Subcutaneous abdominal adipose tissue (tissue), 5 donors: ENCODE measurements around the gene SHH.
"Not testable (repeated sequence)": the region's sequence is repeated elsewhere in the genome, so short reads cannot be mapped to it uniquely, and the experiment has no call there.

Experiments
- H3K27ac ChIP-seq: one replicate; pipeline ENCODE4 v1.7.0; 2013; ENCODE audit warnings: low read depth, mild to moderate bottlenecking, inconsistent platforms, low read length, moderate library complexity
- H3K27me3 ChIP-seq, 5 donors: one replicate each; pipeline ENCODE4 v1.7.0; 2013; ENCODE audit warnings: low read length in 5 of 5, inconsistent platforms in 1 of 5; ENCODE audit not compliant: control insufficient read depth in 5 of 5, insufficient read depth in 4 of 5
- H3K36me3 ChIP-seq, 5 donors: one replicate each; pipeline ENCODE4 v1.7.0; 2013; ENCODE audit warnings: low read length in 5 of 5; ENCODE audit not compliant: control insufficient read depth in 5 of 5, insufficient read depth in 5 of 5
- H3K4me1 ChIP-seq, 5 donors: one replicate each; pipeline ENCODE4 v1.7.0; 2013; ENCODE audit warnings: low read length in 5 of 5, mild to moderate bottlenecking in 3 of 5, moderate library complexity in 1 of 5; ENCODE audit not compliant: control insufficient read depth in 5 of 5, insufficient read depth in 5 of 5
- H3K4me3 ChIP-seq, 5 donors: one replicate each; pipeline ENCODE4 v1.7.0; 2013; ENCODE audit warnings: low read length in 5 of 5, low read depth in 1 of 5
- H3K9ac ChIP-seq, 5 donors: one replicate each; pipeline ENCODE4 v1.7.0; 2013; ENCODE audit warnings: low read length in 5 of 5, mild to moderate bottlenecking in 4 of 5, moderate library complexity in 3 of 5
- H3K9me3 ChIP-seq, 5 donors: one replicate each; pipeline ENCODE4 v1.7.0; 2013; ENCODE audit warnings: low read length in 5 of 5; ENCODE audit not compliant: control insufficient read depth in 5 of 5
- donor health status: healthy.
- donor health status: healthy.
- donor health status: healthy.
- donor health status: healthy.
- donor health status: healthy.

SHH gene

DNA sequence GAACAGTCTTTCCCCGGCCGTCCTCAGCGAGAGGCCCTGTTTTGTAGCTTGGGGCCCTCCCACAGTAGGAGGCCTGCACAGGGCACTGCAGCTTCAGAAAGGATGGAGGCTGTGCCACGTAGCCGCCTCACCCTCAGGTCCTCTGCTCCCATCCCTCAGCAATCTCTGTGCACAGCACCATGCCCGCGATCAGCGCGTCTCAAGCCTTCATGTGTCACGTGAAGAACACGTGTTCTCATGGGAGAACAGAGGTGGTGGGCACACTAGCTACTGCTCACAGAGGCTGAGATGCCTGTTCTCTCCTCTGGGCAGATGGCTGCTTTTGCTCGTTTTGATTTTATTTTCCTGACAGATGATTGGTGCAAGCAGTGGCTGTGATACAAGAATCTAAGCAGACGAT, 8.5 kb upstream of the SHH start:
- H3K27me3 ChIP-seq: peaks cover 18 to 27% (median 26%) of the 10 kb centered on the region in 5 donors
- H3K4me3 ChIP-seq: no peak overlapping the region
- no peak overlapping the region for H3K27ac ChIP-seq
- no peaks in the 10 kb centered on the region for H3K36me3 ChIP-seq
- no peak overlapping the region for H3K9ac ChIP-seq
- H3K9me3 ChIP-seq: peaks cover 0 to 6% (median 0%) of the 10 kb centered on the region in 5 donors
- H3K4me1 ChIP-seq: peaks cover 0 to 6% (median 3%) of the 10 kb centered on the region in 5 donors

DNA sequence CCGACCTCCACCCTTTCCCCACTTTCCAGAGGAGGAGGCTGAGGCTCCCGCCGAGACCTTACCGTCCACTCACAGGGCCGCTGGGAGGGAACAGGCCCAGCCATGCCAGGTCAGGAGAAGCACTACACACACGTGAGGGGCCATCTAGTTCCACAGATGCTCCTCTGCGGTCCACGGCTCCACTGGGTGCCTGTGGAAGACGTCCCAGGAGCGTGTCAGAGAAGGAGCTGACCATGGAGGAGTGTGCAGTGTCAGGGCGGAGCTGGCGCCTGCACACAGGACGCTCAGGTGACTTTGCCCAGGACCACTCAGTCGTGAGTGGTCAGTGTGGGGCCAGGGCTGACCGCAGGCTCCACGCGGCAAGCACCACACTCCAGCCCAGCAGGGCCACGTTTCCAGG, 8.0 kb upstream of the SHH start:
- H3K27me3 ChIP-seq: peaks cover 18 to 31% (median 29%) of the 10 kb centered on the region in 5 donors
- H3K27ac ChIP-seq: no peak overlapping the region

DNA sequence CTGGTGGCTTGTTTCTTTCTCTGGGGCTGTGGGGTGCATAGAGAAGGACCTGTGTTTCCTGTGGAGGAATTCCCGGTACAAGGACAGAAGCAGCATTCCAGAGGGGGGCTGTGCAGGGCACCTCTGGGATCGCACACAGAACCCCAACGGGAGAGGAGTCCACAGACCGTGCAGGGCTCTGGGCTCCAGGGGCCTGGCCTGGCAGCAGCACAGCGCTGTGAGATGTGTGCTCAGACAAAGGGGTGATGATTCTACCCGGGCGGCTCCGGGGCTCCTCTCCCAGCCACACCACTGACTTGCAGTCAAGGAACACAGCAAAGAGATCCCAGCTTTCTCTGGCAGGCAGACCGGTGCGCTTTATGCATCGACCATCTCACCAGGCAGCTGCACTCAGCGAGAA, 6.9 kb upstream of the SHH start:
- no peaks in the 10 kb centered on the region for H3K36me3 ChIP-seq
- no peak overlapping the region for H3K27ac ChIP-seq
- no peak overlapping the region for H3K4me3 ChIP-seq
- peaks cover 0 to 6% (median 3%) of the 10 kb centered on the region in 5 donors for H3K4me1 ChIP-seq
- H3K27me3 ChIP-seq: peaks cover 22 to 38% (median 29%) of the 10 kb centered on the region in 5 donors
- peaks cover 0 to 6% (median 0%) of the 10 kb centered on the region in 5 donors for H3K9me3 ChIP-seq
- H3K9ac ChIP-seq: no peak overlapping the region

More for the DNA sequence above, 8.0 kb upstream of the SHH start:
- peaks cover 0 to 6% (median 0%) of the 10 kb centered on the region in 5 donors for H3K9me3 ChIP-seq
- H3K4me1 ChIP-seq: peaks cover 0 to 6% (median 3%) of the 10 kb centered on the region in 5 donors
- no peak overlapping the region for H3K9ac ChIP-seq
- no peaks in the 10 kb centered on the region for H3K36me3 ChIP-seq
- no peak overlapping the region for H3K4me3 ChIP-seq

DNA sequence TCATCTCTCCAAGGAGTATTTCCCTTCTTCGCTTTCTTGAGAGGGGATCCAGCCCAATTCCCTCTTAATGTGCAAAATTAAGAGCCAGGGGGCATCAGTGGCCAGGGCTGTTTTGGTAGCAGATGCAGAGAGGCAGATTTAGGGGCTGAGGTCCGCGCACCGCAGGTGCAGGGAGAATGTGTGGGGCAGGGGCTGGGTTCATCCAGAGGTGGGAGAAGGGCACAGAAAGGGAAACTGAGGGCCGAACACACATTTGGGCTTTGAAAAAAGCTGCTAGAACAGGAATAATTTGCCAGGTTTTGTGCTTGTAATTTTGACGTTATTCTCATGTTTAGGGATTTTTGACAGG, 6.5 kb upstream of the SHH start:
- Histone ChIP-seq H3K4me3 (no peak overlapping the region), H3K27me3 (peaks cover 24 to 40% (median 32%) of the 10 kb centered on the region in 5 donors), H3K4me1 (peaks cover 0 to 6% (median 3%) of the 10 kb centered on the region in 5 donors), H3K27ac (no peak overlapping the region), H3K36me3 (no peaks in the 10 kb centered on the region), H3K9me3 (peaks cover 0 to 6% (median 0%) of the 10 kb centered on the region in 5 donors), H3K9ac (no peak overlapping the region)

DNA sequence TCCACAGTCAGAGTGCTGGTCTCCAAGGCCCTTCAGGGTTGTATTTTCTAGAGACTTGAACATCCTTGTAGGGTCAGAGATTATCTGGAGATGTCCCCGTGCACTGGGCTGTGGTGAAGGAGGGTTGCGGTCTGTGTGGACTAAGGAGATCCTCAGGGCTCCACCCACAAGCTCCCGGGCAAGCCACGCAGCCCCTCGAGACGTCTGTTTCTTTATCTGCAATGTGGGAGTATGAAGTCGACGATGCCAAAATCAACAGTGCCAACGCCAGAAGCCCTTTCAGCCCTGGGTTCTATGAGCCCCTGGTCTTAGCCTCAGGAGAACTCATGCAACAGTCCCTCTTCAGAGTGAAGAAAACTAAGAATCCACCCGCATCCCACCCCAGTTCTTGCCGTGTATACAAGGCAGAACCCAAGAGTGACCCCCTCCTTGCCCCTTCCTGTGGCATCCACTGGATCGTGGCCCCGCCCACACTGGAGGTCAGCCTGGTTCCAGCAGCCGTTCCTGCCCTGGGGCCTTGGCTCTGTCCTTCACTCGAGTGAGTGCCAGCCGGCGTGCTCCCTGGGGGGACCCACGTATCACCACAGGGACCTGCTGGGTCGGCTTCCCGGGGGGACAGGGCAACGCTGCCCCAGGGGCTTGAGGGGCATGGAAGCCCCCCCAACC, 6.0 kb upstream of the SHH start:
- peaks cover 0 to 6% (median 0%) of the 10 kb centered on the region in 5 donors for H3K9me3 ChIP-seq
- H3K4me1 ChIP-seq: peaks cover 0 to 5% (median 1%) of the 10 kb centered on the region in 5 donors
- no peak overlapping the region for H3K9ac ChIP-seq
- H3K4me3 ChIP-seq: no peak overlapping the region
- H3K27me3 ChIP-seq: peaks cover 25 to 44% (median 35%) of the 10 kb centered on the region in 5 donors
- H3K36me3 ChIP-seq: no peaks in the 10 kb centered on the region
- H3K27ac ChIP-seq: no peak overlapping the region

DNA sequence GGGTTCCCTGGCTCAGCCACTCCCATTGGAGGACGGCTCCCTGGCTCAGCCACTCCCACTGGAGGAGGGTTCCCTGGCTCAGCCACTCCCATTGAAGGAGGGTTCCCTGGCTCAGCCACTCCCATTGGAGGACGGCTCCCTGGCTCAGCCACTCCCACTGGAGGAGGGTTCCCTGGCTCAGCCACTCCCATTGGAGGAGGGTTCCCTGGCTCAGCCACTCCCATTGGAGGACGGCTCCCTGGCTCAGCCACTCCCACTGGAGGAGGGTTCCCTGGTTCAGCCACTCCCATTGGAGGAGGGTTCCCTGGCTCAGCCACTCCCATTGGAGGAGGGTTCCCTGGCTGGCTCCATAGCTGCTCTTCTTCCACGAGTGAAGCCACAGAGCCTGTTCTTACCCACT, 5.3 kb upstream of the SHH start:
- not testable (repeated sequence) for H3K27ac ChIP-seq, H3K36me3 ChIP-seq, H3K9ac ChIP-seq, H3K9me3 ChIP-seq, H3K4me3 ChIP-seq, H3K4me1 ChIP-seq
- peaks cover 32 to 50% (median 42%) of the 10 kb centered on the region in 5 donors for H3K27me3 ChIP-seq

DNA sequence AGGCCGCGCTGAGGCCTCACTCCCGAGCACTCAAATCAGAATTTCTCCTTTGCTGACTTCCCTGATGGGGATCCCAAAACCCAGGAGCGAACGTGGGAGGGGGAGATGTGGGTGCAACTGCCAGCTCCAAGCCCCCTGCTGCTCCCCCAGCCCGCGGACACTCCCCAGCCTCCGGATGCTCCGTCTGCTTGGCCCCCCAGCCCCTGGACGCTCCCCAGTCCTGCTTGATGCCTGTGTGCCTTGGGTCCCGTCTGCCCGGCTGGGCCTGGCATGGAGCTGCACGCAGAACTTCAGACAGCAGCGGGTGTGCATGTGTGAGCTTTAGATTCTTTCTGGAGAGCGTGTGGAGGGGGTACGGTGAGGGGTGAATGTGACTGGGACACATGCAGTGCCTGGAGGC, 4.7 kb upstream of the SHH start:
- Histone ChIP-seq H3K36me3 (no peaks in the 10 kb centered on the region), H3K27me3 (peaks cover 36 to 55% (median 47%) of the 10 kb centered on the region in 5 donors)

DNA sequence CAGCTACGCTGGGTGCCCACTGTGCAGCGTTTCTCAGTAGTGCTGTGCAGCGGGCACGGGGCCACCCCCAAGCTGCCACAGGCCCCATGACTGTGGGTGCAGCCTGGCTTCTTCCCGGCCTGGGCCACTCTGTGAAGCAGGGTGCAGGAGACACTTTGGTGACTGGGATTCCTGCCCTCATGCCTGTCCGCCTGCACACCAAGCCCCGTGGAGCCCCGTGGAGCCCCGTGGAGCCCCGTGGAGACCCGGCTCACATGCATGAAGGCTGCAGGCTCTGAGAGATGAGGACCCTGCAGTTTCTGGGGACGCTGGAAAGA, 3.9 kb upstream of the SHH start:
- peaks cover 0 to 6% (median 4%) of the 10 kb centered on the region in 5 donors for H3K4me1 ChIP-seq
- peaks cover 42 to 63% (median 55%) of the 10 kb centered on the region in 5 donors for H3K27me3 ChIP-seq
- no peak overlapping the region for H3K4me3 ChIP-seq
- H3K9ac ChIP-seq: no peak overlapping the region
- no peak overlapping the region for H3K27ac ChIP-seq
- H3K9me3 ChIP-seq: peaks cover 0 to 6% (median 0%) of the 10 kb centered on the region in 5 donors
- H3K36me3 ChIP-seq: no peaks in the 10 kb centered on the region

More for the DNA sequence above, 4.7 kb upstream of the SHH start:
- Histone ChIP-seq H3K9me3 (peaks cover 0 to 6% (median 0%) of the 10 kb centered on the region in 5 donors), H3K4me3 (no peak overlapping the region), H3K4me1 (peaks cover 0 to 3% (median 1%) of the 10 kb centered on the region in 5 donors), H3K9ac (no peak overlapping the region), H3K27ac (no peak overlapping the region)

DNA sequence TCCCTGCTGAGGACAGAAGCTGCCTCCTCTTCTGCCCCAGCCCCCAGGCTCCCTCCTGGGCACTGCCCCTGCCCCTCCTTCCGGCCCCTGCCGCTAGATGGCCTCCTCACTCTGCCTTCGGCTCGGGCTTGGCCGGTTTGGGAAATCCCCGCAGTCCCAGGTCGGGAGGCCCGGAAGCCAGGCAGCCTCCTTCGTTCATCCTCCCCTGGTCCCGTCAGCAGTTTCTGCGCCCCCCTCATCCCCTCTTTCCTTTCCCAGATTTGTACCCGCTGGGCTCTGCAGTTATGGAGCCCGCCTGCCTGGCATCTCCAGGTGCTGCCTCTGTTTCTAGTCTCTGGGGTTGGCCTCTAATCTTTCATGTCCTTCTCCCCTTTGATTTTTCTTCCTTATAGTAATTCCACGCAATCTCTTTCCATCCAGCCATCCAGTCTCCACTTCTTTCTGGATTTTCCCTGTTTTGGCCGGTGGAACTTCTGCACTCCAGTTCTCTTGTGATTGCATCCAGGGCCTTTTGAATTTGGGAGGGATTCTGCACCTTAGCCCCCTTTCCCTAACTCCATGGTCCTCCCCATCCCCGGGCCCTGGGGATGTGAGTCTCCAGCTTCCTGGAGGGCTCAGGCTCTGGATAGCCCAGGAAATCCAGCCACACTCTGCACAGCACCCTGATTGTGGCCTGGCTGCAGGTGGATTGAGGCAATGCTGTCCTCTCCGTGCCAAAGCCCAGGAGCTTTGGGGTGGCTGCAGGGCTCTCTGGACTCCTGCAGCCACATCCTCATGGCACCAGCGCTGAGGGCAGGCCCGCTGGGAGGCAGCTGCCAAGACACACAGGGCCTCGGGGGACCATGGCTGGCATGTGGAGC, 3.3 kb upstream of the SHH start:
- Histone ChIP-seq H3K9ac (no peak overlapping the region), H3K27ac (no peak overlapping the region), H3K9me3 (peaks cover 0 to 6% (median 0%) of the 10 kb centered on the region in 5 donors), H3K36me3 (no peaks in the 10 kb centered on the region), H3K4me3 (no peak overlapping the region), H3K27me3 (peaks cover 42 to 65% (median 58%) of the 10 kb centered on the region in 5 donors), H3K4me1 (peaks cover 0 to 7% (median 6%) of the 10 kb centered on the region in 5 donors)
